Stimulated activated CD8-positive, alpha-beta memory T cell treated with anti-CD3 and anti-CD28 coated beads, Interleukin-12 subunit alpha, Interleukin-12 subunit beta, amount 100 ng/mL, for 24 hours (primary cell): Measurements from ENCODE around the gene TRIM21.
"Not testable (repeated sequence)": the region's sequence is repeated elsewhere in the genome, so short reads cannot be mapped to it uniquely, and the experiment has no call there.

ENCODE experiments used
- DNase-seq: peaks from one replicate; pipeline ENCODE4 v3.0.0-alpha.2; 2020; ENCODE audit errors: extremely low read depth

The TRIM21 gene

DNA sequence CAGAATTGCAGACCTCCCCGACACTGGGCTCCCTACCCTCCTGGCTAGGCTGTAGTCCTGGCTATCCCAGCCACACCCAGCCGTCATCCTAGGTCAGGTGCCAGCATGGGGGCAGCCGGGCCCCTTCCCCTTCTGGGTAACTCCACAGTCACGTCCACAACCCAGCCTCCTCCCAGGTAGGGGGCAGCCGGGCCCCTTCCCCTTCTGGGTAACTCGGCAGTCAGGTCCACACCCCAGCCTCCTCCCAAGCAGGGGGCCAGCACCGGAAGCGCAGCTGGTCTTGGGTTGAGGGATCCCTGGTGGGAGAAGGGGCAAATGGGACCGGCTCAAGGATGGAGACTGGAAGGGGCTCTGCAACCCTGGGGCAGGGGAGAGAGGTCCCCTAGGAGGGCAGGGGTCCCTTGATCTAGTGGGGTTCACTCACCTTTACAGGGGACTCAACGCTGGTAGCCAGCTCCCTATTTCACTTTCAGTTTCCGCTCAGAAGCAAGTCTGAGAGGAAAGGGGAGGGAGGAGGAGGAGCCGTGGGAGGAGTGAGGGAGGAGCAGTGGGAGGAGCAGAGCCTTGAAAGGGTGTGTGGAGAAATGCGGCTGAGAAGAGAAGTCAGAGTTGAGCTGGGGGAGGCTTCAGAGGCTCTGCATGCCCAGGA is at the start of gene TRIM21:
Gene TRIM21 (minus strand): TSS at position 494 of the 649 bp plus-strand sequence. CDS start 3,293 bp downstream, outside the sequence.
- peak; percentile 61 for DNase-seq

DNA sequence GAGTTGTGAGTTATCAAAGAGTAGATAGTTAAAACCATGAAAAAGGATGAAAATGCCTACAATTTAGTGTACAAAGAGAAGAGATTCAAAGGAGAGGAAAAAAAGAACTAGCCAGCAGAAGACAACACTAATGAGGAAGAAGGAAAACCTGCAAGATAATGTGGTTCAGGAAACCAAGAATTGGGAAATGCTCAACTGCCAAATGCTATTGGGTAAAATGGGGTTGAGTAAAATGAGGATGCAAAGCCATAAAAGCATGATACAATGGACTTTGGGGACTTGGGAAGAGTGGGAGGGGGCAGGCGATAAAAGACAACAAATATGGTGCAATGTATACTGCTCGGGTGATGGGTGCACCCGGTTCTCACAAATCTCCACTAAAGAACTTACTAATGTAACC is 48.0 kb upstream of the TRIM21 start:
- DNase-seq = no peak

DNA sequence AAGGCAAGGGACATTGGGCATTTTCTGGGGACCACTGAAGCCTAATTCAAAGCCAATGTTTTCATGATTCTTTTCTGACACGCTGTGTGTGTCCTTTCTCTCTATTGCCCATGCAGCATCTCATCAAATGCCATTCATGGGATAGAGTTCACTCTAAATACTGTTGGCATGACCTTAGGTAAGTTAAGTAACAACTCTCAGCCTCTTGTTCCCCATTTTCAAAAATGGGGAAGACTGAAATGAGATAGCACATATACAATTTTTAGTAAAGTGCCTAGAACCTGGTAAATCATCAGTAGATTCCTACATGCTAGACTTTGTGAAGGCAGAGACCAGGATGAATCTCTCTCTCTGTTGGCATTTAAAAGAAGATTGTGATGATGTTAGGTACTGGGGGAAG is 42.9 kb upstream of the TRIM21 start:
- DNase-seq = no peak

DNA sequence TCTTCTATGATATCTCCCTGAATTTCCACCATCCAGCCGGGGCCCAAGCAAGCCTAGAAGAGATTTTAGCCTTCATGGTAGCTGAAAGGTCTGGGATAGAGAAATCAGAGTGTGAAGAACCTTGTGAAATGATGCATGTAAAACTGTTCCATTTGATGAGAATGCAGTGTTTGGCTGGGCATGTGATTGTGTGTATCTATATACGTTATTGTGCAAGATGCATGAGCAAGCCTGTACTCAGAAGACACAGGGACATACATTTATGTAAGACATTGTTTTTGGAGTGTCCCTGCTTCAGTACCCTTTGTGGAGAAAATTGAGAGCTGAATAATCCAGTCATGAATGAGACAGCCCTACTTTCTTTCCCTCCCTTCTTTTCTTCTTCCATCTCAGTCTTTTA is 40.4 kb upstream of the TRIM21 start:
- no peak for DNase-seq

DNA sequence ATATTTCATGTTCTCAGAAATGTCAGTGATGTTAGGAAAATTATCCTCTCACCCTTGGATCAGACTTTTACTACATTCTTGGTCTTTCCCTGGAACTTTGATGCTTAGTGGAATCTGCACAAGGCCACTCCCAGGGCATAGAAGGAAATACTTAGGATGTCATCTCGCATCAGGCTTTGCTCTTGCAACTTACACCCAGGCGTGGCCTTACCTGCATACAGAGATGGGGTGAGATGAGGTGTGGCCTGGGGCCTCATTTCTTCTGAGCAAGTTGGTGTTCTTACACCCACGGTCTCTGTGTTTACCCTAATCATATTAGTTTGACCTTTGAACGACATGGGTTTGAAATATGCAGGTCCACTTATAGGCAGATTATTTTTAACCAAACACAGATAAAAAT is 36.5 kb upstream of the TRIM21 start:
- no peak for DNase-seq

DNA sequence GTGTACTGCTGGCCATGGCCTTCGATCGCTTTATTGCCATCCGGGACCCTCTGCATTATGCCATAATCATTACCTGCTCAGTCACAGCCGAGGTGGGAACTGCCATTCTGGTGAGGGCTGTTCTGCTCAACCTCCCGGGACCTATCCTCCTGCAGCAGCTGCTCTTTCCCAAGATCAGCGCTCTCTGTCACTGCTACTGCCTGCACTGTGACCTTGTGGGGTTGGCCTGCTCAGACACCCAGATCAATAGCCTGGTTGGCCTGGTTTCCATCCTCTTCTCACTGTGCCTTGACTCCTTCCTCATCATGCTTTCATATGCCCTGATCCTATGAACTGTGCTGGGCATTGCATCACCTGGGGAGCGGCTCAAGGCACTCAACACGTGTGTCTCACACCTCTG is 24.9 kb upstream of the TRIM21 start:
- DNase-seq = no peak

DNA sequence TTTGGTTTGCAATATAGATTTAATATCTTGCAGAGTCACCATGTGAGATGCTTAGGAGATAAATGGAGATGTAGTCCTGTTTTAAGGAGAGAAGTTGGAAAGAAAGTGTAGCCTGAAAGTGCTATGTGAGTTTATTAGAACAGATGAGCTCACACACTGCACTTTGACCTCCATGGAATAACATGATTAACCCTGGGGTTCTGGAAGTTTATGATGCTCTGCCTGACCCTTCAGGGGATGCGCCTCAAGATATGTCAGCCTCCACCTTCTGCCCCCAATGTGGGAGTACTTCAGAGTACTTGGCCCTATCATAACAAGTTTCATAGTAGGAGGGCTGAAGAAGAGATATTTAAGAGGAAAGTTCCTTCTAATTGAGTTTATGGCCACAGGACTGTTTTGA is 23.3 kb upstream of the TRIM21 start:
- no peak for DNase-seq

DNA sequence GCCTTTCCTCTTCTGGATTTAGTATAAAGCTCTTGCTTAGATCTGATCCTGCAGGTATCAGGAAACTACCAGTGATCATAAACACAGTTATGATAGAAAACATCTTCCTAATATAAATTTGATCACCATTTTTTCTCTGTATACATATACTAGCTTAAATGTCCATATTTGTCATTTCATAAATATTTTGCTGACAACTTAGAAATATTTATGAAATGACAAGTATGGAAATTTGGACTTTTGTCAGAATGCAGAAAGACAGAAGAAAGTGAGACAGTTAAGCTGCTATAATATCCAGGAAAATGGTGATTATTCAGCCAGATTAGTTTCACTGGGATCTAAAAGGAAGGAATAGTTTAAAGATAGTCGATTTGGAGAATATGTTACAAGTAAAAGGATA is 22.8 kb upstream of the TRIM21 start:
- DNase-seq = no peak

DNA sequence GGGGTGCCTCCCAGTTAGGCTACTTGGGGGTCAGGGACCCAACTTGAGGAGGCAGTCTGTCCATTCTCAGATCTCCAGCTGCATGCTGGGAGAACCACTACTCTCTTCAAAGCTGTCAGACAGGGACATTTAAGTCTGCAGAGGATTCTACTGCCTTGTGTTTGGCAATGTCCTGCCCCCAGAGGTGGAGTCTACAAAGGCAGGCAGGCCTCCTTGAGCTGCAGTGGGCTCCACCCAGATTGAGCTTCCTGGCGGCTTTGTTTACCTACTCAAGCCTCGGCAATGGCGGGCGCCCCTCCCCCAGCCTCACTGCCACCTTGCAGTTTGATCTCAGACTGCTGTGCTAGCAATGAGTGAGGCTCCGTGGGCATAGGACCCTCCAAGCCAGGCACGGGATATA is 12.7 kb upstream of the TRIM21 start:
- DNase-seq = not testable (repeated sequence)

DNA sequence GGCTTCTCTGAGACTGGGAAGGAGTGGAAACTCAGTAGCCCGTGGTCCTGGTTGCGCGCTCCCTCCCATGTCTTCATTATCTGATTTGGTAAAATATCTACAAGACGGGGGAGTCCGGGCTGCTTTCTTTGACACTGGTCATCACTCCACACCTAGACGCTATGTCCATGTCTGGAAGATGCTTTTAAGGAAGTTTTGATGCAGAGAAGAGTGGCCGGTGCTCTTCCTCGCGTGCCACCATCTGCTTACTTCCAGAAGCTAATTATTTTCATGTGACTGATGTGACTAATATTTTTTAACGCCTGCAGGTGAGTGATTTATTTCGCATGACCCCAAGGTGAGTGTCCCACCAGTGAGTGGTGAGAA is 339 bp upstream of the TRIM21 start:
- DNase-seq = no peak

DNA sequence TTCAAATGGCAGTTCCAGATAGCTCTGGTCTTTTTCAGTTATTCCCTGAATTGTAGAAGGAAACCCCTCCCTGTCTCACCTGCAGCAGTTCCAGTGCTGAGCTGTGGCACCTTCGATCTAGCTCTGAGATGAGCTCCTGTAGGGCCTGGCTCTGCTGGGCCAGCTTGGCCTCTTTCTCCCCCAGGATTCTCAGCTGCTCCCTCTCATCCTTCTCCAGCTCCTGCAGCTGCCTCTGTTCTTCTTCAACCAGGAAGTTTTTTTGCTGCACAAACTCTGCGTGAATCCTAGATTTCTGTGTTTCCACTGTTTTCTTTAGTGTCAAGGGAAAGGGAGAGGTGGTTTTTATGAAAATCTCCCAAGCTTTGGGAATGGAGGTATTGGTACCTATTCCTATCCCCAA is 5.3 kb downstream of the TRIM21 start:
- no peak for DNase-seq

DNA sequence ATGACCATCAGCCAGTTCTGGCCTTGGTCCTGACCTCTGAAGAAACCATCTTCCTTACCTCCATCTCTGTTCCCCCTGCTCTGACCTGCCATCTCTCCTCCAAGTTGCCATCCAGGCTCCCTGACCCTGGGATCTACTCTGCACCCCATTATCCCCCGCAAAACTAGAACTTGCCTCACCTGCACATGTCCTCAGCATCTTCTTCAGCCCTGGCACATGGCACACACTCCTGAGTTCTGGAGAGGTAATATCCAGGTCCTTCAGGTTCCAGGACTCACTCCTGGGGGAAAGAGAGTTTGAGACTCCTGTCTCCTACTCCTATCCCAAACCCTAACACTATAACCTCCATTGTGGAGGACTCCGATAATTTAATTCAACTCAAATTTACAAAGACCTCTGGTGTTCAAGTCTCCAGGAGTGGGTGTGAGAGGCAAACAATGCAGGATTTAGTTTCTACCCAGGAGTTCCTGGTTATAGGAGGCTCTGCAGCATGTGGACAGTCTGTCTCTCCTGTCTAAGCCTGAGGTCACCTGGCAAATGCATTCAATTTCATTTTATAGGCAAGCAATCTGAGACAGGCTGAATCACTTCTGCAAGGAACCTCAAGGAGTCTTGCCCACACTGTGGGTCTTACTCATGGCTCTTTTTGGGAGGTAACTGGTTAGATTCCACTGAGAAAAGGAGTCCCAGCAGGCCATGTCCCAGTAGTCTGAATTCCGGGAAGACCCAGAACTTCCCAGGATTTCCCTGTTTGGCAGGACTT is 7.3 kb downstream of the TRIM21 start:
- no peak for DNase-seq

DNA sequence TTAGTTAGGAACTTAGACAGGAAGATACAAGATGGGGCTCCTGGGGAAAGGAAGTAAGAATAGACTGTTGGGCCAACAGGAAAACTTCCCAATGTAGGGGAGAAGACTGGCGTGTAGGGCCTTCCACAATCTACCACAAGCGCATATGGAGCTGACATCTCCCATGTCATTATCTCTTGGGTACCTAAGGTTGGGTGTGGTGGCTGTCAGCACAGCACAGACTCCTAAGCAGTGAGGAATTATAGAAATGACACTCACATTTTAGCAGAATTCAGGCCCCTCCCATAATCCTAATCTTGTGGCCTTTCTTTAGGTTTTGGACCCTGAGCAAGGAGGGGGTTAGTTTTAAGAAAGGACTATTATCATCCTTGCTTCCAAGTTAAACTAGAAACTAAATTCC is 11.6 kb downstream of the TRIM21 start:
- DNase-seq = no peak

DNA sequence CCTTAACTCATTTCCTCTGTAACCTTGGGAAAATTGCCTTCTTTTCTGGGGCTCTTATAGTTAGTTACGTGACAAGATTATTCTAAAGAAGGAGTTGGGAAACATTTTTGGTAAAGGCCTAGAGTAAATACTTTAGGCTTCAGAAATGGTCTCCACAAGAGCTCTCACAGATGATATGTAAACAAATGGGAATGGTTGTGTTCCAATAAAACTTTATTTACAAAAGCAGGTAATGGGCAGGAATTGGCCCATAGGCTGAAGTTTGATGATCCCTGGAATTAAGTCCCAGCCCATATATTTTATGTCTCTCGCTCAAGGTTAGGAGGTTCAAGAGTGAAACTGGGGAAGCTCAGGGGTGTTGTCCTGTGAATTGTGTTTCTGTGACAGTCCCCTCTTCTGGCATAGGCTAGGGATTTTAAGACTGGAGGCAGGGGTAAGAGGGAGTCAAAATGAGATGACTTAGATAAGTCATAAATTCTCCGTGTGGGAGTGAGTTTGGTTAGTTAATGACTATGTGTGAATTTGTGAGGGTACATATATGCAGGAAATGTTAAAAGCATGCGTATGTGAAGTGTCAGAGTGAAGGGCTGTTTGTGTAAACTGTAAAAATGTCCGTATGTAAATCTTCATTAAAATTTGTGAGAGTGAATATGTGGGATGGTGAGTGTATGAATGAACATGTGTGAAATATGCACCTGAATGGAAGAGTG is 17.9 kb downstream of the TRIM21 start:
- DNase-seq = no peak

DNA sequence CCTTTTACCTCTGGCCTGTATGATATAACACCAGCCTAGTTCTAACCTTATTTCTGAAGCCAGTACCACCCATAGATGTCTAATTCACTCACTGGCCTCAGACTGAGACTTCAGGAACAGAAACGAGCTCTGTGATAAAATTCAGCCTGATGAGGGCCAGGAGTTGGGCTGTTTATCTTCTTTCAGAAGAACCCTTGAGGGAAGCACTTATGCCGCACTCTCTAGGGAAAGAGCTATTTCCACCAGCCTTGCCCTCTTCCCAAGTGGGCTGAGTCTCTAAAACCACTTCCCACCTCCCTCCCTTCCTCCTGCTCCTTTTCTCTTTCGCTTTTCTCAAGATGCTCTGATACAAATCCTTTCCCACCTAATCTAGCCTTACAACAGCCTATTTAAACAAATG is 23.3 kb downstream of the TRIM21 start:
- DNase-seq = no peak

DNA sequence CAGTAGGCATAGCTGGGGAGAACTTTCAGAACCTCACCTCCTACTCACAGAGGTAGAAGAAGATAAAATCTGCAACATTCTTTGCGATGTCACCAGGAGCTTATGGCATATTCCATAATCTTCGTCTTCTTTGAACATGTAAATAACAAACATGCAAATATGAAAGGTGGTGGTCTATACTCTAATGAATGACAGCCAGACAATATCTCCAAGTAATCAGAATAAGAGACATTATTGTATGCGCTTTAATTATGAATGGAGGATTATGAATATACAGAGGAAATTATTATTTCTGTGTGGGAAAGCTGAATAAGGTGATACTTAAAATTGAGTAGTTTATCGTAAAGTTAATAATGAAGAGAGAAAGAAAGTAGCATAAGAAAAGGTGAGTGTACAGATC is 25.2 kb downstream of the TRIM21 start, which contains the start of gene OR52B4:
Gene OR52B4 (minus strand): TSS at position 101 of the 400 bp plus-strand sequence. CDS start 91 bp downstream, at position 10.
- no peak for DNase-seq

DNA sequence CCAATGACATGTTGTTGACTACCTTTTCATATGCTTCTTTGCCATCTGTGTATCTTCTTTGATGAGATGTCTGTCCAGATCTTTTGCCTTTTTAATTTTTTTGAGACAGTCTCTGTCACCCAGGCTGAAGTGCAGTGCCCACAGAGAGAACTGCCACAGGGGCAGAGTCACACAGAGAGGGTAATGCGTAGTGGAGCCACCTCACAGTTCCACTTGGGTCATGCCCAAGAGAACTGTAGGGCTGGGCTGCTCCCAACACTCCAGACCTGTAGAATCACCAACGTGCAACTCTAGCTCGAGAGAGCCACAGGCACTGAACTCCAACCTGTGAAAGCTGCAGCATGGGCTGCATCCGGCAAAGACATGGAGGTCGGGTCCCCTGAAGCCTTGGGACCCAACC is 45.4 kb downstream of the TRIM21 start:
- not testable (repeated sequence) for DNase-seq

DNA sequence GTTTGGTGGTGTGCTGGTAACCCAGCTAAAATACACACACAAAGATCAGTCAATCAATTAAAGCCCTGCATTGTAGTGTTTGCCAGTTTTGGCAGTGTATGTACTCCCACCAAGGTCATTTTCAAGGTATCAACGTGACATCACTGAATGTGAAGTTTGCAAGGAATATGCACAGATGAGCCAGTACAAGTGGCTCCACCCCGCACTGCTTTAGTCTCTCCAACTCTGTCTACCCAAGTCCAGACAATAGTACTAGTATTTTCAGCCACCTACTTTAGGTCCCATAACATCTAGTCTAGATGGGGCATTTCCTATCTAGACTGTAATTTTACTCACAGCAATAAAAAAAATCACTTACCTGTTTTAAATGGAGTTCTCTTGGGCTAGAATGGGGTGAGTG is 48.1 kb downstream of the TRIM21 start:
- not testable (repeated sequence) for DNase-seq
